HFF-Myc (cell line): ENCODE data around the gene AP1S3.
A peak's percentile ranks its signal among the peaks of the same experiment; 100 is the strongest.

Experiments
- DNase-seq: peaks from one replicate; pipeline ENCODE4 v3.0.0-alpha.2; 2011; ENCODE audit warnings: low read depth; ENCODE audit errors: extremely low read depth
- H3K4me3 ChIP-seq: replicated peaks from 2 replicates; pipeline ENCODE4 v1.5.1; 2011; ENCODE audit warnings: low read depth, mild to moderate bottlenecking, control low read depth, low read length
- CTCF ChIP-seq: IDR thresholded peaks from 2 replicates; pipeline ENCODE4 v1.5.1; 2012; ENCODE audit warnings: mild to moderate bottlenecking, low read depth, low read length, control low read depth; ENCODE audit errors: missing control alignments

The AP1S3 gene

GRCh38 chr2:223841436-223842190 is 4.2 kb upstream of the AP1S3 start:
- DNase-seq, result no peak
- TF ChIP-seq CTCF, result no peak
- no peak overlapping the region for H3K4me3 ChIP-seq

DNA sequence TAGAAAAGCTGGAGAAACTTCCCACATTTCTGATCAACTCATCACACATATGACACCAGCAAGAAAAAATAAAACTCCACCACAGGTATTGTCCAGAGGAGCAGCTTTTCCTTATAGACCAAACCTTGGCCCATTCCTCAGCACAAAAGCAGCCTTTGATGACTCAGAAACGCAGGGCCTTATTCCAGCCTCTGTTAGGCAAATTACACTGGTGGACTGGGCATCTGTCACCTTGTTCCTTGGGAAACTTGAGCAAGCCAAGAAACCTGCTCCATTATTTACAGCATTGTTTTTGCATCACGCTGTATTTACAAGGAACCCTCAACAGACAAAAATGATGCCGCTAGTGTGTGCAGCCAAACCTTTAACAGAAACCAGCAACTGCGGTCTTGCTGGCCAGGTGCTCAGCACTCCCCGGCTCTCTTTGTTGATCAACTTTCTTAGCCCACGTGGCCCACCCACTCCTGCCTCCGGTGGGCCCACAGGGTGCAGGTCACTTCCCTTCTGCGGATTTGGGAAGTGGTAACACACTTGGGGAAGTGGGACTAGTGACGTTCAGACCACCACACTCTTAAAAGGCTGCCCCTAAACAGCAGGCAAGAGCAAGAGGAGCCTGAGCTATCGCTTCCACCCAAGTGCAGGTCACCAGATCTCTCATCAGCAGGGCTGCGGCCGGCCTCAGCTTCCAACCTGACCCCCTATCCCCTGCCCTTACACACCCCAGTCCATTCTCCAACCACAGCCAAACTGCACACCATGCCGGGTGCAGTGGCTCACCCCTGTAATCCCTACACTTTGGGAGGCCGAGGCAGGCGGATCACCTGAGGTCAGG is 1.5 kb downstream of the AP1S3 start:
- TF ChIP-seq CTCF, result no peak
- DNase-seq, result no peak
- peak overlapping the region; percentile 58; the same call in 1 of the 2 replicates for H3K4me3 ChIP-seq

GRCh38 chr2:223834431-223834830 is 3.0 kb downstream of the AP1S3 start:
- TF ChIP-seq CTCF, result no peak
- H3K4me3 ChIP-seq, result no peak overlapping the region
- DNase-seq, result no peak

- H3K4me3 ChIP-seq, result no peak overlapping the region
Observed at GRCh38 chr2:223832241-223832903, 5.0 kb downstream of the AP1S3 start.

GRCh38 chr2:223829128-223829527 is 8.3 kb downstream of the AP1S3 start:
- TF ChIP-seq CTCF, result no peak
- no peak overlapping the region for H3K4me3 ChIP-seq
- DNase-seq, result no peak

More at GRCh38 chr2:223832241-223832903, 5.0 kb downstream of the AP1S3 start:
- DNase-seq, result no peak
- TF ChIP-seq CTCF, result no peak

- no peak for TF ChIP-seq CTCF
- DNase-seq, result no peak
- H3K4me3 ChIP-seq, result no peak overlapping the region
Observed at GRCh38 chr2:223828314-223828713, 9.1 kb downstream of the AP1S3 start.
